Measurements from ENCODE around the gene CEMIP.

The CEMIP gene

GRCh38 chr15:80732818-80733217, 46.4 kb upstream of the CEMIP start:
- ChIA-PET POLR2A (no interaction called here), CTCF (interaction anchor here (0.5 kb wide), 1 partner anchor 721 kb away, joined by 3 read pairs; no protein-coding TSS in a partner anchor)
- no peak for TF ChIP-seq ZNF384 (IDR thresholded peaks at IDR 0.05)
- no peak for DNase-seq (ENCODE audit: extremely low spot score)

- TF ChIP-seq TARDBP (IDR thresholded peaks at IDR 0.05) = no peak
- TF ChIP-seq PKNOX1 (IDR thresholded peaks at IDR 0.05) = no peak
- no peak for TF ChIP-seq SP1 (IDR thresholded peaks at IDR 0.05)
- TF ChIP-seq FOXA1 (IDR thresholded peaks at IDR 0.05) = no peak
- no peak for TF ChIP-seq ZNF384 (IDR thresholded peaks at IDR 0.05)
- no peak for DNase-seq (ENCODE audit: extremely low spot score)
- POLR2A ChIA-PET = no interaction called here
- CTCF ChIA-PET = no interaction called here
Measured at GRCh38 chr15:80733460-80733859, 45.7 kb upstream of the CEMIP start.

DNA sequence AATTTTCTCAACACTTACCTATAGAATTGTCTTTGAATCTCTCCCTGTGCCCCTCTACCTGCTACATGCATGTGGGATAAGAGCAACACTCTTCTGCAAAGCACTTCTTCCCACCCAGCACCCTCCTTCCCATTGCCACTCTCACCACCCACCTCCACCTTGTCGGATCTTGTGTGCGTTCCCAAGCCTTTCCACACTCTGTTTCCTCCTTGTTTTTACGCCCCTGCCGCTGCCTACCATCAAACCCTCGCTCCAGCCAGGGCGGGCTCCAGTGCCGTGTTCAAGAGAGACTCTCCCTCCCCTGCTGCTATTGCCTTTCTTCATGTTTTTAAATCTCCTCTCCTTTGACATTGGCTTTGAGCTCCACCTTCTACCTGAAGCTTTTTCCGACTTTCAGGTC, 43.8 kb upstream of the CEMIP start:
- TF ChIP-seq FOXA1 (IDR thresholded peaks at IDR 0.05) (no peak), BHLHE40 (IDR thresholded peaks at IDR 0.05; ENCODE audit: borderline replicate concordance) (no peak), PKNOX1 (IDR thresholded peaks at IDR 0.05) (no peak), FOXM1 (IDR thresholded peaks at IDR 0.05; ENCODE audit: borderline replicate concordance) (no peak), CTBP1 (IDR thresholded peaks at IDR 0.05; ENCODE audit: borderline replicate concordance) (no peak), L3MBTL2 (conservative IDR thresholded peaks at IDR 0.05) (no peak), TARDBP (IDR thresholded peaks at IDR 0.05) (no peak), ZNF384 (IDR thresholded peaks at IDR 0.05) (no peak), ARNT (IDR thresholded peaks at IDR 0.05) (no peak), SP1 (IDR thresholded peaks at IDR 0.05) (no peak)
- POLR2A ChIA-PET = interaction anchor here (0.6 kb wide), 1 partner anchor 18 kb away, joined by 3 read pairs; no protein-coding TSS in a partner anchor
- CTCF ChIA-PET = no interaction called here
- no peak for DNase-seq (ENCODE audit: extremely low spot score)

DNA sequence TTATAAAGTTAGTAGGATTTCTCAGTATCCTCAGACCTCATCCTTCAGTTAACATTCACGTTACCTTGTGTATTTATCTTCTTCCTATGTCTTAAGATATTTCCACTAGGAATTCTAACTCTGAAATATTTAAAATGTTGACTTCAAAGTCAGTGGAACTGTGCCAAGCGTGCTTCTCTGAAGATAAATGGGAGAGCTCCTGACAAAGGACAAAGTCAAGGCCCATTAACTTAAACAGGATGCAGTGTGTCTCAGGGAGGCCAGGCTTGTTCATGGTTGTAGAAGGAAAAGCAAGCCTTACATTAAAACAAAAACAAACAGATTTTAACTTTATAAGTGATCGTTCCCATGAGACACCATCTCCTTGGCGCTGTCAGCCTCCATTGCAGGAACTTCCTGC, 42.6 kb upstream of the CEMIP start:
- POLR2A ChIA-PET = no interaction called here
- TF ChIP-seq ELF4 (IDR thresholded peaks at IDR 0.05) = no peak
- TF ChIP-seq CTBP1 (IDR thresholded peaks at IDR 0.05; ENCODE audit: borderline replicate concordance) = no peak
- no peak for TF ChIP-seq FOXK2 (IDR thresholded peaks at IDR 0.05)
- TF ChIP-seq ARNT (IDR thresholded peaks at IDR 0.05) = no peak
- no peak for TF ChIP-seq PKNOX1 (IDR thresholded peaks at IDR 0.05)
- no peak for TF ChIP-seq FOXA1 (IDR thresholded peaks at IDR 0.05)
- TF ChIP-seq LEF1 (IDR thresholded peaks at IDR 0.05; ENCODE audit: borderline replicate concordance) = no peak
- no peak for TF ChIP-seq TARDBP (IDR thresholded peaks at IDR 0.05)
- no peak for TF ChIP-seq SUZ12 (IDR thresholded peaks at IDR 0.05)
- TF ChIP-seq ZNF384 (IDR thresholded peaks at IDR 0.05) = no peak
- TF ChIP-seq L3MBTL2 (conservative IDR thresholded peaks at IDR 0.05) = no peak
- no peak for TF ChIP-seq SP1 (IDR thresholded peaks at IDR 0.05)
- no peak for TF ChIP-seq HDGF (IDR thresholded peaks at IDR 0.05; ENCODE audit: borderline replicate concordance)
- TF ChIP-seq BHLHE40 (IDR thresholded peaks at IDR 0.05; ENCODE audit: borderline replicate concordance) = no peak
- TF ChIP-seq FOXM1 (IDR thresholded peaks at IDR 0.05; ENCODE audit: borderline replicate concordance) = no peak
- no peak for TF ChIP-seq NFRKB (IDR thresholded peaks at IDR 0.05)
- CTCF ChIA-PET = no interaction called here
- no peak for DNase-seq (ENCODE audit: extremely low spot score)

GRCh38 chr15:80739919-80740318, 39.3 kb upstream of the CEMIP start:
- DNase-seq (ENCODE audit: extremely low spot score) = no peak
- ChIA-PET CTCF (no interaction called here), POLR2A (no interaction called here)
- TF ChIP-seq SUZ12 (IDR thresholded peaks at IDR 0.05) (no peak), PKNOX1 (IDR thresholded peaks at IDR 0.05) (no peak), TARDBP (IDR thresholded peaks at IDR 0.05) (no peak), ZNF384 (IDR thresholded peaks at IDR 0.05) (no peak), ELF4 (IDR thresholded peaks at IDR 0.05) (no peak), FOXK2 (IDR thresholded peaks at IDR 0.05) (no peak), L3MBTL2 (conservative IDR thresholded peaks at IDR 0.05) (no peak), BHLHE40 (IDR thresholded peaks at IDR 0.05; ENCODE audit: borderline replicate concordance) (no peak), LEF1 (IDR thresholded peaks at IDR 0.05; ENCODE audit: borderline replicate concordance) (no peak)

GRCh38 chr15:80742081-80742480, 37.1 kb upstream of the CEMIP start:
- TF ChIP-seq ZNF384 (IDR thresholded peaks at IDR 0.05) (no peak), NFRKB (IDR thresholded peaks at IDR 0.05) (no peak), SUZ12 (IDR thresholded peaks at IDR 0.05) (no peak), HDGF (IDR thresholded peaks at IDR 0.05; ENCODE audit: borderline replicate concordance) (no peak), ELF4 (IDR thresholded peaks at IDR 0.05) (no peak), FOXA1 (IDR thresholded peaks at IDR 0.05) (no peak), SP1 (IDR thresholded peaks at IDR 0.05) (no peak), BHLHE40 (IDR thresholded peaks at IDR 0.05; ENCODE audit: borderline replicate concordance) (no peak), L3MBTL2 (conservative IDR thresholded peaks at IDR 0.05) (no peak), LEF1 (IDR thresholded peaks at IDR 0.05; ENCODE audit: borderline replicate concordance) (no peak), TARDBP (IDR thresholded peaks at IDR 0.05) (no peak), FOXK2 (IDR thresholded peaks at IDR 0.05) (no peak), CTBP1 (IDR thresholded peaks at IDR 0.05; ENCODE audit: borderline replicate concordance) (no peak), ARNT (IDR thresholded peaks at IDR 0.05) (no peak), FOXM1 (IDR thresholded peaks at IDR 0.05; ENCODE audit: borderline replicate concordance) (no peak), PKNOX1 (IDR thresholded peaks at IDR 0.05) (no peak)
- ChIA-PET CTCF (no interaction called here), POLR2A (no interaction called here)
- no peak for DNase-seq (ENCODE audit: extremely low spot score)
